Measurements from ENCODE around the gene APLF. TPM values are rescaled to one million over a fixed set of nuclear protein-coding genes. Genes with fewer than 3 reads are reported as not detected.
"Not testable (repeated sequence)": the region's sequence is repeated elsewhere in the genome, so short reads cannot be mapped to it uniquely, and the experiment has no call there.

Gene APLF
- total RNA-seq, 1 donor from 2014 or later: 8.4 TPM

DNA sequence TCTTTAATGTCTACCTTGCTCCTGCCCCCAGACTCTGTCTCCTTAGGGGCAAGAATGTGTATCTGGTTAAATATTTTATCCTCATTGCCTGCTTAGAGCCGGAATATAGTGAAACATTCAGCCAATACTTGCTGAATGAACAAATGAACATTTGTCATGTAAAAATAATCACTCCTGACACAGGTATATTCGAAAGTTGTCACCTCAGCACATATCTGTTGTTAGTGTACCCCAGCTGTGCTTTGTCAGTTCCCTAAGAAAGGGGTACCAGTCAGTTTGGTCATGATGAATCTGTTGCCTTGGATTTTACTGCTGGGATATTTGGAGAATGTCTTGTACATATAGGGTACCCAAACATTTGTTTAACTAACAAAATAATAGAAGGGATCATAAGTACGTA is 99.0 kb downstream of the APLF start:
- H3K27me3 ChIP-seq (ENCODE audit: control insufficient read depth in 3 of 3, insufficient read depth in 3 of 3, low read length in 3 of 3): no peaks in the 10 kb centered on the region
- no peaks in the 10 kb centered on the region for H3K4me1 ChIP-seq (ENCODE audit: control insufficient read depth in 3 of 3, insufficient read depth in 3 of 3, low read length in 3 of 3)
- no peak overlapping the region for H3K9ac ChIP-seq (ENCODE audit: low read depth in 1 of 3, low read length in 3 of 3)
- H3K9me3 ChIP-seq (ENCODE audit: control insufficient read depth in 3 of 3, low read length in 3 of 3): no peaks in the 10 kb centered on the region
- H3K27ac ChIP-seq (ENCODE audit: low read depth, low read length): no peak overlapping the region
- no peaks in the 10 kb centered on the region for H3K36me3 ChIP-seq (ENCODE audit: control insufficient read depth in 3 of 3, insufficient read depth in 3 of 3, low read length in 3 of 3)
- H3K4me3 ChIP-seq (ENCODE audit: low read length in 3 of 3): no peak overlapping the region

DNA sequence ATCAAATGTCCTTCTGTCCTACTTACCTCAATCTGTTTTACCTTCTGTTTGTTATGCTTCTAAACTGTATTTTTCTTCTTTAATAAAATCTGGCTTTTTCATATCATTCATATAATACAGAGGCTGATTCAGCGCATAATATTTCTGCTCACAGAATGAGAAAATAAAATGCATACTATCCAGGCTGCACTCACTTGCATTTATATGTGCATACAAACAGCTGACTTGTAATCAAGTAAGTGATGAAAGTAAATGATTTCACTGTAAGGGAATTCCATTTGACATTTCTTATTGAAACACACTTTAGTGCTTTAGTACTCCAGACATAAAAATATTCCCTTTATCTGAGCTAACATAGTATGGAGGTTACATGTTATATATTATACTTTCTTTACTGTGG is 100.7 kb downstream of the APLF start:
- H3K27me3 ChIP-seq (ENCODE audit: control insufficient read depth in 3 of 3, insufficient read depth in 3 of 3, low read length in 3 of 3): no peaks in the 10 kb centered on the region
- no peaks in the 10 kb centered on the region for H3K9me3 ChIP-seq (ENCODE audit: control insufficient read depth in 3 of 3, low read length in 3 of 3)
- H3K27ac ChIP-seq (ENCODE audit: low read depth, low read length): no peak overlapping the region
- H3K4me1 ChIP-seq (ENCODE audit: control insufficient read depth in 3 of 3, insufficient read depth in 3 of 3, low read length in 3 of 3): no peaks in the 10 kb centered on the region
- no peak overlapping the region for H3K9ac ChIP-seq (ENCODE audit: low read depth in 1 of 3, low read length in 3 of 3)
- H3K4me3 ChIP-seq (ENCODE audit: low read length in 3 of 3): no peak overlapping the region
- no peaks in the 10 kb centered on the region for H3K36me3 ChIP-seq (ENCODE audit: control insufficient read depth in 3 of 3, insufficient read depth in 3 of 3, low read length in 3 of 3)

DNA sequence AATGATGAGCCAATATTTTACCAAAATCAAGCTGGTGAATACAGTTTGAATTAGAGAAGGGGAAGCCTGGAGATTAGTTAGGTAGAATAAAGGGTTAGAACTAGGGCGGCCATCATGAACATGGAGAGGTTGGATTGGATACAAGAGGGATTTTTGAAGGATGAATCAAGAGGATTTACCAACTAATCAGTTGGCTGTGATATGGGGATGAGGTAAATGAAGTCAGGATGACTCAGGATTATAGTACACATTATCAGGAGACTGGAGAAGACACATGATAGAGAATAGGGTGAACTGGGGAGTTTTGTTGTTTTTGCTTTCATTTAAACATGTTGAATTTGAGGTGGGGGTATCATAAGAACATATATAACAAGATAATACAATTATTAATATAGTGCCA is 102.2 kb downstream of the APLF start:
- Histone ChIP-seq H3K4me1 (ENCODE audit: control insufficient read depth in 3 of 3, insufficient read depth in 3 of 3, low read length in 3 of 3) (no peaks in the 10 kb centered on the region), H3K27me3 (ENCODE audit: control insufficient read depth in 3 of 3, insufficient read depth in 3 of 3, low read length in 3 of 3) (no peaks in the 10 kb centered on the region), H3K36me3 (ENCODE audit: control insufficient read depth in 3 of 3, insufficient read depth in 3 of 3, low read length in 3 of 3) (no peaks in the 10 kb centered on the region), H3K9ac (ENCODE audit: low read depth in 1 of 3, low read length in 3 of 3) (no peak overlapping the region), H3K4me3 (ENCODE audit: low read length in 3 of 3) (no peak overlapping the region), H3K9me3 (ENCODE audit: control insufficient read depth in 3 of 3, low read length in 3 of 3) (no peaks in the 10 kb centered on the region), H3K27ac (ENCODE audit: low read depth, low read length) (no peak overlapping the region)

DNA sequence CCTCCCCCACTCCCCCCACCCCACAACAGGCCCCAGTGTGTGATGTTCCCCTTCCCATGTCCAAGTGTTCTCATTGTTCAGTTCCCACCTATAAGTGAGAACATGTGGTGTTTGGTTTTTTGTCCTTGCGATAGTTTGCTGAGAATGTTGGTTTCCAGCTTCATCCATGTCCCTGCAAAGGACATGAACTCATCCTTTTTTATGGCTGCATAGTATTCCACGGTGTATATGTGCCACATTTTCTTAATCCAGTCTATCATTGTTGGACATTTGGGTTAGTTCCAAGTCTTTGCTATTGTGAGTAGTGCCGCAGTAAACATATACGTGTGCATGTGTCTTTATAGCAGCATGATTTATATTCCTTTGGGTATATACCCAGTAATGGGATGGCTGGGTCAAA is 103.0 kb downstream of the APLF start:
- H3K27me3 ChIP-seq (ENCODE audit: control insufficient read depth in 3 of 3, insufficient read depth in 3 of 3, low read length in 3 of 3); H3K36me3 ChIP-seq (ENCODE audit: control insufficient read depth in 3 of 3, insufficient read depth in 3 of 3, low read length in 3 of 3); H3K4me1 ChIP-seq (ENCODE audit: control insufficient read depth in 3 of 3, insufficient read depth in 3 of 3, low read length in 3 of 3); H3K4me3 ChIP-seq (ENCODE audit: low read length in 3 of 3); H3K27ac ChIP-seq (ENCODE audit: low read depth, low read length); H3K9me3 ChIP-seq (ENCODE audit: control insufficient read depth in 3 of 3, low read length in 3 of 3); H3K9ac ChIP-seq (ENCODE audit: low read depth in 1 of 3, low read length in 3 of 3): not testable (repeated sequence)

DNA sequence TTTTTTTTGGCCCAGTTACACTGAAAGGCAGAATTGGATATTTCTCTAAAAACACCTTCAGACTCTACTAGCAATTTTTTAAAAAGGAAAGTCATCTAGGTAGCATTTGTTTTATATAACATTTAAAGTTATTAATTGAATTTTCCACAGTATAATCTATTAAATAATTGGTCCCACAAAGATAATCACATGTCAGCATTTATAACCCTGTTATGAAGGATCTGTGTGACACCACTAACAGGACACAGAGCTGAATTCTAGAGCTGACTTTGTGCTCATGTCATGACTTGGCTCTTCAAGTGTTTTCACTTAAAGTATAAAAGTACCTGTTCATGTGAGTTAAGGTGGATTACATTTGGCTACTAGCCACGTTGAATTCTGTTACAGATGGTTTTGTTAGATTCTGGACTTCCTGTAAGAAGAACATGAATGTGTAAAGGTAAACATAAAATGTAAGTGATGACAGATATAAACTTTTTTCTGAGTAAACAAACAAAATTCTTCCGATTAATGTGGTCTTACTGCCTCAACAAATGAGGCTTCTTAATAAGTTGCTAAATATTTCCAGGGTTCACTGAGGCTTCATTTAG is 106.9 kb downstream of the APLF start:
- Histone ChIP-seq H3K9ac (ENCODE audit: low read depth in 1 of 3, low read length in 3 of 3) (no peak overlapping the region), H3K4me1 (ENCODE audit: control insufficient read depth in 3 of 3, insufficient read depth in 3 of 3, low read length in 3 of 3) (no peaks in the 10 kb centered on the region), H3K36me3 (ENCODE audit: control insufficient read depth in 3 of 3, insufficient read depth in 3 of 3, low read length in 3 of 3) (peaks cover 0 to under 1% (median 0%) of the 10 kb centered on the region in 3 donors), H3K9me3 (ENCODE audit: control insufficient read depth in 3 of 3, low read length in 3 of 3) (no peaks in the 10 kb centered on the region), H3K27me3 (ENCODE audit: control insufficient read depth in 3 of 3, insufficient read depth in 3 of 3, low read length in 3 of 3) (no peaks in the 10 kb centered on the region), H3K27ac (ENCODE audit: low read depth, low read length) (no peak overlapping the region), H3K4me3 (ENCODE audit: low read length in 3 of 3) (no peak overlapping the region)

DNA sequence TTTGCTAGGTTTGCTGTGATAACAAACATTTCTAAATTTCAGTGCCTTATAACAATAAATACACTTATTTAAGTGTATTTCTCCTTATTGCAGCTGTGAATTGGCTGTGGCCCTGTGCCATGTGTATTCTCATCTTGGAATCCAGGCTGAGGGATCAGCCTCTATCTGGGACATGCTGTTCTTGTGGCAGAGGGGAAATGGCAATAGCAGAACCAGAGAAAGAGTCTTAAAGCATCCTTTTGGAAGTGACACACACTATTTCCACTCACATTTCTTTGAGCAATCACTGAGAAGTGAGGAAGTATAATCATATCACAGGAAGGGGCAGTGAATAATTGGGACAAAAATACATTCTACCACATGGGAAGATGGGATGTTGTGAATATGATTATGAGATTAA is 109.8 kb downstream of the APLF start:
- Histone ChIP-seq H3K9ac (ENCODE audit: low read depth in 1 of 3, low read length in 3 of 3) (no peak overlapping the region), H3K27ac (ENCODE audit: low read depth, low read length) (no peak overlapping the region), H3K36me3 (ENCODE audit: control insufficient read depth in 3 of 3, insufficient read depth in 3 of 3, low read length in 3 of 3) (peaks cover 0 to 4% (median 0%) of the 10 kb centered on the region in 3 donors), H3K27me3 (ENCODE audit: control insufficient read depth in 3 of 3, insufficient read depth in 3 of 3, low read length in 3 of 3) (no peaks in the 10 kb centered on the region), H3K4me3 (ENCODE audit: low read length in 3 of 3) (no peak overlapping the region), H3K9me3 (ENCODE audit: control insufficient read depth in 3 of 3, low read length in 3 of 3) (no peaks in the 10 kb centered on the region), H3K4me1 (ENCODE audit: control insufficient read depth in 3 of 3, insufficient read depth in 3 of 3, low read length in 3 of 3) (no peaks in the 10 kb centered on the region)

DNA sequence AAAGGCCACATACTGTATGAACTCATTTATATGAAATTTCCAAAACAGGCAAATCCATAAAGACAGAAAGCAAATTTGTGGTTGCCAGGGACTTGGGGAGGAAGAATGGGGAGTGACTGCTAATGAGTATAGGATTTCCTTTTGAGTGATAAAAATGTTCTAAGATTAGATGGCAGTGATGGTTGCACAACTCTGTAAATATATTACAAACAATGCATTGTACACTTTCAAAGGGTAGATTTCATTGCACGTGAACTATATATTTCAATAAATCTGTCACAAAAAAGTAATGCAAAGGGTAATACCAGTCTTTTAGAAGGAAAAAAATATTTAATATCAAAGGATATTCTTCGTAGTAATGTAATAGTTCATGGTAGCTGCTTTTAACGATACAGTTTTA is 112.3 kb downstream of the APLF start:
- H3K4me1 ChIP-seq (ENCODE audit: control insufficient read depth in 3 of 3, insufficient read depth in 3 of 3, low read length in 3 of 3): no peaks in the 10 kb centered on the region

DNA sequence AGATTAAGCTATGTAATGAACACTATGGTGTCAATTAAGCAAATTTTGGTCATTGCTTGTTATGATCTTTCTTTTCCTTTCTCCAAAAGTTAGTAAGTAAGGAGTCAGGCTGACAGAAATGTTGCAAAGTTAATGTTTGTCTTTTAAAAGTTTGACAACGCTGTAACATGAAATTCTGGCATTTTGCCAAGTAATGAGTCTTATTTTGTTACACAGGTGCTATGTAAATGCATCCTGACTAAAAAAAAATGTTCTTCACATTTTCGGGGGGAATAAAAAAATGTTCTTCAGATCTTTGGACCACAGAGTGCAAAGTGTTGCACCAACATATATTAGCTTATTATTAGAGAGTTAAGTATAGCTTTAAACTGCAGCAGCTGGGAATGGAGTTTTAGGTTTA is 121.2 kb downstream of the APLF start:
- Histone ChIP-seq H3K9ac (ENCODE audit: low read depth in 1 of 3, low read length in 3 of 3) (no peak overlapping the region), H3K27ac (ENCODE audit: low read depth, low read length) (no peak overlapping the region), H3K4me1 (ENCODE audit: control insufficient read depth in 3 of 3, insufficient read depth in 3 of 3, low read length in 3 of 3) (no peaks in the 10 kb centered on the region), H3K9me3 (ENCODE audit: control insufficient read depth in 3 of 3, low read length in 3 of 3) (no peaks in the 10 kb centered on the region), H3K36me3 (ENCODE audit: control insufficient read depth in 3 of 3, insufficient read depth in 3 of 3, low read length in 3 of 3) (peaks cover 0 to 7% (median 2%) of the 10 kb centered on the region in 3 donors), H3K27me3 (ENCODE audit: control insufficient read depth in 3 of 3, insufficient read depth in 3 of 3, low read length in 3 of 3) (no peaks in the 10 kb centered on the region), H3K4me3 (ENCODE audit: low read length in 3 of 3) (no peak overlapping the region)

More for the DNA sequence above, 112.3 kb downstream of the APLF start:
- Histone ChIP-seq H3K9me3 (ENCODE audit: control insufficient read depth in 3 of 3, low read length in 3 of 3) (no peaks in the 10 kb centered on the region), H3K36me3 (ENCODE audit: control insufficient read depth in 3 of 3, insufficient read depth in 3 of 3, low read length in 3 of 3) (peaks cover 0 to 4% (median 0%) of the 10 kb centered on the region in 3 donors), H3K27me3 (ENCODE audit: control insufficient read depth in 3 of 3, insufficient read depth in 3 of 3, low read length in 3 of 3) (no peaks in the 10 kb centered on the region), H3K9ac (ENCODE audit: low read depth in 1 of 3, low read length in 3 of 3) (no peak overlapping the region), H3K4me3 (ENCODE audit: low read length in 3 of 3) (no peak overlapping the region), H3K27ac (ENCODE audit: low read depth, low read length) (no peak overlapping the region)

DNA sequence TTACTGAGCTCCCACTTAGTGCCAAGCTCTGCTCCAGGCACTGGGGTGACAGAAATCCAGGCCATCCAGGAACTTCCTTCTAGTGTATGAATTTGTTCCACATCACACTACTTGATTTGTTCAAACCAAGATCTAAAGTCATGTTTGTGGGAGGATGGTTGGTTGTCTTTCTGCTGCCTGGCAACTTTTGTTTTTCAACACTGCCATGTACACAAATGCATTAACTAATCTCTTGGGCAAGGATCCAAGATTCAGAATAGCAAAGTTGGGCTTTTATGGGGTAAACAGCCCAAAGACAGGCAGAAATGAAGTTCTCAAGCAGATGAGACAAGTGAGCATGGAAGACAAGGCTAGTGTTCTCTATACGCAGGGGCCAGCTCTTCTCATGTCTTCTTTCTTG is 122.6 kb downstream of the APLF start:
- H3K9me3 ChIP-seq (ENCODE audit: control insufficient read depth in 3 of 3, low read length in 3 of 3): no peaks in the 10 kb centered on the region
- no peaks in the 10 kb centered on the region for H3K4me1 ChIP-seq (ENCODE audit: control insufficient read depth in 3 of 3, insufficient read depth in 3 of 3, low read length in 3 of 3)
- no peak overlapping the region for H3K27ac ChIP-seq (ENCODE audit: low read depth, low read length)
- no peaks in the 10 kb centered on the region for H3K27me3 ChIP-seq (ENCODE audit: control insufficient read depth in 3 of 3, insufficient read depth in 3 of 3, low read length in 3 of 3)
- peaks cover 0 to 7% (median 2%) of the 10 kb centered on the region in 3 donors for H3K36me3 ChIP-seq (ENCODE audit: control insufficient read depth in 3 of 3, insufficient read depth in 3 of 3, low read length in 3 of 3)
- no peak overlapping the region for H3K9ac ChIP-seq (ENCODE audit: low read depth in 1 of 3, low read length in 3 of 3)
- H3K4me3 ChIP-seq (ENCODE audit: low read length in 3 of 3): no peak overlapping the region

DNA sequence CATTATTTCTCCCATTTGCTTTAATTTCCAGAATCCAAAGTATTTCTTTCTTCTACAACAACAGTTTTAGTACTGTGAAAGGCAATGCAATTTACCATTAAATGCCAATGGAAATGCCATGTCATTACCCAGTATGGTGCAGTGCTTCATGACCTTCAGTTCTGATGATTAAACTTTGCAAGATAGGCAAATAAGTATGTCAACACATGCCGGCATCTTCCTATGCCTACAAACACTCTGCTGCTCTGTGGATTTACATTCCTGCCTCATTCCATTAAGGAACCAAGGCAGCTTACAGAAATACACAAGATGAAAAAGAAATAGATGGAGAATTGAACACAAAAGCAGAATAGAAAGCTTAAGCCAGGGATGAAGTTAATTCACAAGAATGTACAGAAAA is 123.3 kb downstream of the APLF start:
- Histone ChIP-seq H3K36me3 (ENCODE audit: control insufficient read depth in 3 of 3, insufficient read depth in 3 of 3, low read length in 3 of 3) (peaks cover 0 to 7% (median 2%) of the 10 kb centered on the region in 3 donors), H3K27ac (ENCODE audit: low read depth, low read length) (no peak overlapping the region), H3K27me3 (ENCODE audit: control insufficient read depth in 3 of 3, insufficient read depth in 3 of 3, low read length in 3 of 3) (no peaks in the 10 kb centered on the region), H3K4me1 (ENCODE audit: control insufficient read depth in 3 of 3, insufficient read depth in 3 of 3, low read length in 3 of 3) (no peaks in the 10 kb centered on the region), H3K9me3 (ENCODE audit: control insufficient read depth in 3 of 3, low read length in 3 of 3) (no peaks in the 10 kb centered on the region), H3K9ac (ENCODE audit: low read depth in 1 of 3, low read length in 3 of 3) (no peak overlapping the region), H3K4me3 (ENCODE audit: low read length in 3 of 3) (no peak overlapping the region)
